Measurements from ENCODE around the gene PLEKHA7. TPM values are rescaled to one million over a fixed set of nuclear protein-coding genes. Genes with fewer than 3 reads are reported as not detected.

PLEKHA7 gene
- total RNA-seq, 2 donors from 2014 or later, result 55.6 to 65.9 TPM

DNA sequence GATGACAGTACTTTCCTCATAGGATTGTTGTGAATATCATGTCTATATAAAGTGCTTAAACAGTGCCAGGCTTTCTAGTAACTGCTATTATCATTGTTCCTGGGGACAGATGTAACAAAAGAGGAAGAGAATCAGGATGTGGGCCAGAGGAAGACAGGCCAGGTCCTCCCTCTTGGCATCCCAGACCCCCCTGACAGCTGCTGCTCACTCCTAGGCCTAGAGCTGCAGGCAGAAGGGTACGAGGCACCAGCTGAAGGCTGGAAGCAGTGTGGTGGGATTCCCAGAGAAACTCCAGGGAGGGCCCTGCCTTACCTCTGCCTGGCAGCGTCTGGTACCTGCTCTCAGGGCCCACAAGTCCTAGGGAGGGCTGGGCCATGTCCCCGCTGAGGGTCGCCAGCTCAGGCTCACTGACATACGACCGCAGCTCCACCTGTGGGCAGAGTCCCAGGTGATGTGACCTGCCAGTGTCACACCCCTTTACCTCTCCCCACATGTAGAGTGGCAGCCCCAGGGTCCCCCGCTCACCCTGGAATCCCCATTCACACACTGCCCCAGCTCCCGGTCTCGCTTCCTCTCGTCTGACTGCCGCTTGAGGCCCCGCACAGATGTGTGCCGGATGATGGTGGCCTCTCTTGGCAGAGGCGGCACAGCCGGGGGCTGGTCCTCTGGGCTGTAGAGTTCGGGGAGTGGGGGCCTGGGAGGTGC, 223.6 kb downstream of the PLEKHA7 start:
- DNase-seq, result no peak
- TF ChIP-seq, protein P1, sequence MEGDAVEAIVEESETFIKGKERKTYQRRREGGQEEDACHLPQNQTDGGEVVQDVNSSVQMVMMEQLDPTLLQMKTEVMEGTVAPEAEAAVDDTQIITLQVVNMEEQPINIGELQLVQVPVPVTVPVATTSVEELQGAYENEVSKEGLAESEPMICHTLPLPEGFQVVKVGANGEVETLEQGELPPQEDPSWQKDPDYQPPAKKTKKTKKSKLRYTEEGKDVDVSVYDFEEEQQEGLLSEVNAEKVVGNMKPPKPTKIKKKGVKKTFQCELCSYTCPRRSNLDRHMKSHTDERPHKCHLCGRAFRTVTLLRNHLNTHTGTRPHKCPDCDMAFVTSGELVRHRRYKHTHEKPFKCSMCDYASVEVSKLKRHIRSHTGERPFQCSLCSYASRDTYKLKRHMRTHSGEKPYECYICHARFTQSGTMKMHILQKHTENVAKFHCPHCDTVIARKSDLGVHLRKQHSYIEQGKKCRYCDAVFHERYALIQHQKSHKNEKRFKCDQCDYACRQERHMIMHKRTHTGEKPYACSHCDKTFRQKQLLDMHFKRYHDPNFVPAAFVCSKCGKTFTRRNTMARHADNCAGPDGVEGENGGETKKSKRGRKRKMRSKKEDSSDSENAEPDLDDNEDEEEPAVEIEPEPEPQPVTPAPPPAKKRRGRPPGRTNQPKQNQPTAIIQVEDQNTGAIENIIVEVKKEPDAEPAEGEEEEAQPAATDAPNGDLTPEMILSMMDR (IDR thresholded peaks at IDR 0.05), result no peak
- H3K9ac ChIP-seq (ENCODE audit: low read depth in 2 of 2, low read length in 2 of 2), result peak overlapping the region in 1 of 2 donors; percentile 32
- no peaks in the 10 kb centered on the region for H3K9me3 ChIP-seq
- H3K4me3 ChIP-seq, result no peak overlapping the region
- H3K36me3 ChIP-seq, result no peaks in the 10 kb centered on the region
- no peaks in the 10 kb centered on the region for H3K4me1 ChIP-seq
- no peak overlapping the region for H3K27ac ChIP-seq
- intact Hi-C loops (cut with DNase I), result no loop called here
- no peaks in the 10 kb centered on the region for H3K27me3 ChIP-seq

DNA sequence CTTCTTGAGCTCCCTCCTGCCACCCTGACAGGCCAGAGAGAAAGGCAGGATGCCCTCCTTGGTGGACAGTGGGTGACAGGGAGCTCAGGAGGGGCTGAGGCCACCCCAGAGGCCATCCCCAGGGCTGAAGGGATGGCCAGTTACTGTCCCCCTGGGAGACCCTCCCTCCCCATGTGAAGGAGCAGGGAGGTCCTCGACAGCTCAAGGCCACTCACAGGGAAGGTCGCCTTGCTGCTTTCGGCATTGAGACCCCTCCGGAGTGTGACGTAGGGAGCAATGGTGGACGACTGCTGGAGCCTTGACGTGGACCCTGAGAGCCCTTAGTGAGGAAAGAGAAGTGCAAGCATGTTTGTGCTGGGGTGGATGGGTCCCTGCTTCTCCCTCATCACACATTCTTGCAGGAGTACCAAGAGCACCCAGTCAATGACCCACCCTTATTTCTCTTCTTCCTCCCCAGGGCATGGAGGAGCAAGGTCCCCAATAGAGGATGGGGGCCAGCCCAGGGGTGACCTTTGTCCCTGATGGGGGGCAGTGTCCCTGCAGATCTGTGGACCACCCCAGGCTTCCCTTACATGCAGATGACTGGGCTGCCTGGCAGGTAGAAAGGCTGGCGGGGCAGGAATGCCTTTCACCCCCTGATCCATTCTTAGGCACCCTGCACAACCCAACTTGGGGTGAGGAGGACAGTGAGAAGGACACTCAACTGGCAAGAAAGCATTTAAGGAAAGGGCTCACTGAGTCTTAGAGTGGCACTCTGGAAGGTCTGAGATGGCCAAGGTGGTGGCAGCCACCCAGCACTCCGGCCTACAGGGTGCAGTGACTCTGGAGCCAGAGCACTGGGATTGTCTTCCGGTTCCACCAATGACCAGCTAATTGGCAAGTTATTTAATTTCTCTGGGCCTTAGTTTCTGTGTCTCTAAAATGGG, 224.4 kb downstream of the PLEKHA7 start:
- Histone ChIP-seq H3K9ac (ENCODE audit: low read depth in 2 of 2, low read length in 2 of 2) (no peak overlapping the region), H3K9me3 (no peaks in the 10 kb centered on the region), H3K4me1 (no peaks in the 10 kb centered on the region), H3K27ac (no peak overlapping the region), H3K4me3 (no peak overlapping the region), H3K36me3 (no peaks in the 10 kb centered on the region), H3K27me3 (no peaks in the 10 kb centered on the region)
- intact Hi-C loops (cut with DNase I), result loop anchor here (10.0 kb wide), 1 partner anchor 275 kb away; no protein-coding TSS in a partner anchor
- DNase-seq, result no peak
- TF ChIP-seq, protein P1 (IDR thresholded peaks at IDR 0.05), result no peak

DNA sequence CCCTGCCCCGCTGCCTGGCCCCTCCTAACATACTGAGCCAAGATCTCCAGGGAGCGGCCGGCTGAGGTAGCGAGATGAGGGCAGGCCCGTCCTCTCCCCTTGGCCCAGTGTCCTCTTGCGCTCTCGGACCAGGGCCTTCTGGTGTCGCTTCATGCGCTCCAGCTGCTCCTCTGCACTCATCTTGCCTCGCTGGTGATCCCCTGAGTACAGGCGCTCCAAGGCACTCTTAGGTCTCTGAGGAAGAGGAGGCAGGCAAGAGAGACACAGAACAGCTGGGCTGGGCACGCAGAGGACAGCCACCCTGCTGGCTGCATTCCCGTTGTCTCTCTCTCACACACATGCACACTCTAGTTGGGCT, 225.2 kb downstream of the PLEKHA7 start:
- no peak overlapping the region for H3K4me3 ChIP-seq
- TF ChIP-seq, protein P1 (IDR thresholded peaks at IDR 0.05), result no peak
- H3K9ac ChIP-seq (ENCODE audit: low read depth in 2 of 2, low read length in 2 of 2), result no peak overlapping the region
- no peaks in the 10 kb centered on the region for H3K27me3 ChIP-seq
- no peaks in the 10 kb centered on the region for H3K4me1 ChIP-seq
- intact Hi-C loops (cut with DNase I), result loop anchor here (10.0 kb wide), 1 partner anchor 276 kb away; no protein-coding TSS in a partner anchor
- DNase-seq, result no peak
- no peak overlapping the region for H3K27ac ChIP-seq
- no peaks in the 10 kb centered on the region for H3K9me3 ChIP-seq
- H3K36me3 ChIP-seq, result no peaks in the 10 kb centered on the region

DNA sequence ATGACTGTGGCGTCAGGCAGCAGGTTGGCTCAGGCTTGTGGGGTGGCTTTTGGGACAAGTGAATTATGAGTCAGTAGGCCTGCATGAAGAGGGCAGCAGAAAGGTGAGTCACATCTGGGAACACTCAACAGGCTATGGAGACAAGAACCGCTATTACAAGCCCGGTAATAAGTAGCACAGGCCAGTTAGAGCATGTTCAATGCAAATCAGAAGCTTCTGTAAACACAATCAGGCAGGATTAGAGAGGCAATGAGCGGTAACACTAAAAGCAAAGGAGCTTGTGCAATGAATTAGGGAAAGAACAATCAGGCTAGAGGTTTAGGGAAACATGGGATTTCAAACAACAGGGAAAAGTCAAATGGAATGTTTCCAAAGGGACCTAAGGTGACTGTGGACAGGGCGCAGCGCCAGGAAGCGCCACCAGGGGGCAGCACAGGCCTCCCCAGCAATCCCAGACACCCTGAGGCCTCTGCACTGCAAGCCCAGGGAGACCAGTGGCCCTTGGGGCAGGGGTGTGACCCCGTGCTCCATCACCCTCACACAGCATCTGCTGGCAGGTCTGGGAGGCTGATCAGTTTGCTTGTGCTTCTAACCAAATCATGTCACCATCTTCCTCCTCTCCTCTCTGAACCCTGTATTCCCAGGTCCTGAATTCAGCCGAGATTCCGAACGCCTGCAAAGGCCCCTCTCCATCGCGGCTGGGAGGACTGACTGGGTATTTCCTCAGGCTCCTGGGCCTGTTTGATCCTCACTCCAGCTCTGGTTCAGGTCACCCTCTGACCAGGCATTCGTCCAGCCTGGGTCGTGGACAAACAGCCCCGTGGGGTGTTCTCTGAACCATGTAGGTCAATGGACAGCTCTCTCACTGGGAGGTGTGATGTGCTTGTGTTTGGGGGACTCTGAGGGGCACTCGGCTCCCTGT, 225.8 kb downstream of the PLEKHA7 start:
- H3K9ac ChIP-seq (ENCODE audit: low read depth in 2 of 2, low read length in 2 of 2), result no peak overlapping the region
- intact Hi-C loops (cut with DNase I), result loop anchor here (10.0 kb wide), 1 partner anchor 276 kb away; no protein-coding TSS in a partner anchor
- H3K27ac ChIP-seq, result no peak overlapping the region
- DNase-seq, result peak; percentile 63
- H3K9me3 ChIP-seq, result no peaks in the 10 kb centered on the region
- H3K4me1 ChIP-seq, result no peaks in the 10 kb centered on the region
- TF ChIP-seq, protein P1 (IDR thresholded peaks at IDR 0.05), result peak; percentile 97
- H3K27me3 ChIP-seq, result no peaks in the 10 kb centered on the region
- no peak overlapping the region for H3K4me3 ChIP-seq
- H3K36me3 ChIP-seq, result no peaks in the 10 kb centered on the region
